ENCODE measurements around the gene KIAA1549.

DNA sequence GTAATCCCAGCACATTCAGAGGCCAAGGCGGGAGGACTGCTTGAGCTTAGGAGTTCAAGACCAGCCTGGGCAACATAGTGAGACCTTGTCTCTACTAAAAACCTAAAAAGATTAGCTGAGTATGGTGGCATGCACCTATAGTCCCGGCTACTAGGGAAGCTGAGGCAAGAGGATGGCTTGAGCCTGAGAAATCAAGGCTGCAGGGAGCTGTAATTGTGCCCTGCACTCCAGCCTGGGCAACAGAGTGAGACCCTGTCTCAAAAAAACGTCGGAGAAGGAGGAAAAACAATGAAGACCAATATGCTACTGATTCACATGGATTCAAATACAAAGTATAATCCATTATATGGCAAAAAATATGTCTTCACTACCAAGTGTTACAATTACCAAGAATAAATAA is 41.1 kb upstream of the KIAA1549 start:
- TF ChIP-seq, protein P1, sequence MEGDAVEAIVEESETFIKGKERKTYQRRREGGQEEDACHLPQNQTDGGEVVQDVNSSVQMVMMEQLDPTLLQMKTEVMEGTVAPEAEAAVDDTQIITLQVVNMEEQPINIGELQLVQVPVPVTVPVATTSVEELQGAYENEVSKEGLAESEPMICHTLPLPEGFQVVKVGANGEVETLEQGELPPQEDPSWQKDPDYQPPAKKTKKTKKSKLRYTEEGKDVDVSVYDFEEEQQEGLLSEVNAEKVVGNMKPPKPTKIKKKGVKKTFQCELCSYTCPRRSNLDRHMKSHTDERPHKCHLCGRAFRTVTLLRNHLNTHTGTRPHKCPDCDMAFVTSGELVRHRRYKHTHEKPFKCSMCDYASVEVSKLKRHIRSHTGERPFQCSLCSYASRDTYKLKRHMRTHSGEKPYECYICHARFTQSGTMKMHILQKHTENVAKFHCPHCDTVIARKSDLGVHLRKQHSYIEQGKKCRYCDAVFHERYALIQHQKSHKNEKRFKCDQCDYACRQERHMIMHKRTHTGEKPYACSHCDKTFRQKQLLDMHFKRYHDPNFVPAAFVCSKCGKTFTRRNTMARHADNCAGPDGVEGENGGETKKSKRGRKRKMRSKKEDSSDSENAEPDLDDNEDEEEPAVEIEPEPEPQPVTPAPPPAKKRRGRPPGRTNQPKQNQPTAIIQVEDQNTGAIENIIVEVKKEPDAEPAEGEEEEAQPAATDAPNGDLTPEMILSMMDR (IDR thresholded peaks at IDR 0.05) = no peak
- no peak for TF ChIP-seq POLR2A (IDR thresholded peaks at IDR 0.05)
- no peak for TF ChIP-seq EP300 (IDR thresholded peaks at IDR 0.05)

All from tibial nerve (tissue), 4 donors.